GM12878 (cell line): ENCODE data around the gene ANTKMT. TPM values are rescaled to one million over a fixed set of nuclear protein-coding genes. Genes with fewer than 3 reads are reported as not detected.
A peak's percentile ranks its signal among the peaks of the same experiment; 100 is the strongest.

Experiments used
- BHLHE40 ChIP-seq, 2 experiments: fragments of 450-650 bp in 1 of 2; IDR thresholded peaks; 2 replicates each; pipeline ENCODE4 v1.6.1; 2011 to 2017; ENCODE audit warnings: low read depth in 2 of 2, borderline replicate concordance in 1 of 2, improper control_type of control experiment in 1 of 2, low read length in 1 of 2, mild to moderate bottlenecking in 1 of 2
- CREM ChIP-seq: IDR thresholded peaks from 2 replicates; pipeline ENCODE4 v1.6.1; 2014; ENCODE audit warnings: antibody characterized with exemption, low read depth
- ESRRA ChIP-seq: IDR thresholded peaks from 2 replicates; pipeline ENCODE4 v1.6.1; 2012; ENCODE audit warnings: mild to moderate bottlenecking, low read length, improper control_type of control experiment
- FOS ChIP-seq: IDR thresholded peaks from 3 replicates; pipeline ENCODE4 v1.6.1; 2011; ENCODE audit warnings: borderline replicate concordance; ENCODE audit not compliant: insufficient read length; ENCODE audit errors: extremely low read depth
- FOXK2 ChIP-seq: fragments of 450-650 bp; IDR thresholded peaks from 2 replicates; pipeline ENCODE4 v1.6.1; 2017; ENCODE audit warnings: mild to moderate bottlenecking, moderate library complexity
- HDAC2 ChIP-seq: fragments of 200-600 bp; sonication (generic); IDR thresholded peaks from 2 replicates; pipeline ENCODE4 v1.6.1; 2017
- IKZF2 ChIP-seq, 2 experiments: fragments of 450-650 bp; IDR thresholded peaks; 2 replicates each; pipeline ENCODE4 v1.6.1; 2017; ENCODE audit warnings: mild to moderate bottlenecking in 2 of 2, moderate library complexity in 2 of 2
- LARP7 ChIP-seq: fragments of 450-650 bp; IDR thresholded peaks from 2 replicates; pipeline ENCODE4 v1.6.1; 2017; ENCODE audit warnings: mild to moderate bottlenecking
- MYB ChIP-seq: fragments of 150-350 bp; IDR thresholded peaks from 2 replicates; pipeline ENCODE4 v1.6.1; 2014; ENCODE audit warnings: mild to moderate bottlenecking, low read depth, low read length, borderline replicate concordance
- MYC ChIP-seq: IDR thresholded peaks from 2 replicates; pipeline ENCODE4 v1.6.1; 2011; ENCODE audit warnings: mild to moderate bottlenecking, low read length, moderate library complexity, inconsistent platforms; ENCODE audit not compliant: insufficient read depth, insufficient replicate concordance, insufficient read length, severe bottlenecking
- NFYA ChIP-seq: IDR thresholded peaks from 2 replicates; pipeline ENCODE4 v1.6.1; 2011; ENCODE audit warnings: low read depth, mild to moderate bottlenecking, low read length, improper control_type of control experiment, borderline replicate concordance
- NR2F1 ChIP-seq: fragments of 450-650 bp; conservative IDR thresholded peaks from 2 replicates; pipeline ENCODE4 v1.6.1; 2017; ENCODE audit warnings: mild to moderate bottlenecking
- PML ChIP-seq: IDR thresholded peaks from 2 replicates; pipeline ENCODE4 v1.6.1; 2012; ENCODE audit warnings: low read length, inconsistent platforms
- POLR2A ChIP-seq: IDR thresholded peaks from 2 replicates; pipeline ENCODE4 v1.6.1; 2011; ENCODE audit warnings: low read depth, mild to moderate bottlenecking, low read length
- RAD51 ChIP-seq: fragments of 450-650 bp; IDR thresholded peaks from 2 replicates; pipeline ENCODE4 v1.6.1; 2016; ENCODE audit warnings: moderate library complexity, mild to moderate bottlenecking, inconsistent platforms
- SUZ12 ChIP-seq: fragments of 200-600 bp; sonication (generic); IDR thresholded peaks from one replicate; pipeline ENCODE4 v1.6.1; 2018; ENCODE audit warnings: antibody characterized with exemption, mild to moderate bottlenecking; ENCODE audit not compliant: unreplicated experiment
- ZBED1 ChIP-seq: IDR thresholded peaks from 2 replicates; pipeline ENCODE4 v1.6.1; 2016; ENCODE audit warnings: borderline replicate concordance
- ZZZ3 ChIP-seq: IDR thresholded peaks from 2 replicates; pipeline ENCODE4 v1.6.1; 2011; ENCODE audit warnings: low read depth; ENCODE audit not compliant: control insufficient read depth, insufficient read length
- polyA plus RNA-seq, 11 experiments: library from polyadenylated mRNA; depleted of rRNA in 4 of 11; unstranded in 6 of 11; stranded (reverse) in 5 of 11; fragments of >200 nt; fragmentation: Nextera tagmentation in 4 of 11; fragmentation: Illumina TruSeq in 1 of 11; extraction: Ambion mirVana in 4 of 11; extraction: Trizol in 1 of 11; gene quantifications; 1 replicate in 1 of 11; 2 replicates in 10 of 11; pipeline versions ENCODE4 v1.2.1 to v1.2.3, GENCODE V29; 2011 to 2016; ENCODE audit warnings: inconsistent platforms in 2 of 11, missing spikeins in 2 of 11, low read depth in 1 of 11
- total RNA-seq, 4 experiments: library from RNA; depleted of rRNA in 3 of 4; stranded (reverse); fragments of >200 nt in 3 of 4; fragmentation: Illumina TruSeq in 1 of 4; extraction: Trizol in 1 of 4; gene quantifications; 2 replicates each; pipeline versions ENCODE4 v1.2.1 to v1.2.3, GENCODE V29; 2013 to 2021
- TF ChIP-seq, protein P1 (sequence below): IDR thresholded peaks from 2 replicates; pipeline ENCODE4 v1.6.1; 2012; ENCODE audit warnings: improper control_type of control experiment, low read depth, low read length; ENCODE audit not compliant: insufficient replicate concordance
- TF ChIP-seq, protein P2 (sequence below): fragments of 450-650 bp; IDR thresholded peaks from 2 replicates; pipeline ENCODE4 v1.6.1; 2014; ENCODE audit warnings: mild to moderate bottlenecking
- TF ChIP-seq, protein P3 (sequence below): IDR thresholded peaks from 2 replicates; pipeline ENCODE4 v1.6.1; 2012; ENCODE audit warnings: low read length, inconsistent platforms
- TF ChIP-seq, protein P4 (sequence below): fragments of 450-650 bp; IDR thresholded peaks from 2 replicates; pipeline ENCODE4 v1.6.1; 2017; ENCODE audit warnings: mild to moderate bottlenecking

The ANTKMT gene
- total and polyA plus RNA-seq, 10 of the 15 experiments (the other 5 are each of a cell fraction or from before 2014, with no cell fraction given): 0.58 to 60.5 (median 25.8) TPM

DNA sequence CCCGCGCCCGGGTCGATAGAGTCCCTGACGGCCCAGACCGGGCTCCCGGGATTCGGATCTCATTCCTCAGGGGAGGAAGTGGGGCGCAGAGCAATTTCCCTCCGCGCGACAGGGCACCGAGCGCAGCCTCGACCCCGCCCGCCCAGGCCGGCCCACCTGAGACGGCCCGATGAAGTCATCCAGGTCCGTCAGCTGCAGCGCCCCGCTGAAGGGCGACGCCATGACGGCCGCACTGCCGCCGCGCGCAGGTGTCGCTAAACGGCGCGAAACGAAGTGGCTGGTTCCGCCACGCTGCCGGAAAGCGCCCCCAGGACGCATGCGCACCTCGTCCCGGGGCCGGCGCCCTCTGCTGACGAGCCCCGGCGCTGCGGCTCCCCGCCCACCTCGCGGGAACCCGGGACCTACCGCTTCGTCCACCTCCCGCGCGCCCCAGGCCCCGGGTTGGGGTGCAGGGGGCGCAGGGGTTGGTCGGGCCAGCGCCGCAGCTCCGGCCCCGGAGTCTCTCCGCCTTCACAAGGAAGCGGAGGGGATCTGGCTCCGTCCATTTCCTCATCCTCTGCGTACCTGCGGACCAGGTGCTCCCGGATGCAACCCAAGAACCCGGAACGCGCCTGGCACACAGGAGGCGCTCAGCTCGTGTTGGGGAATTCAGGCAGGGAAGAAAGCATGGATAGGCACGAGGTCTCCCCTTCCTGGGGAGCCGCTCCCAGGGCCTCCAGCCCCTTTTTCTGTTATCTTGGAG, 20.0 kb downstream of the ANTKMT start, which contains the start of gene CIAO3 (continued):
- TF ChIP-seq, protein P1, sequence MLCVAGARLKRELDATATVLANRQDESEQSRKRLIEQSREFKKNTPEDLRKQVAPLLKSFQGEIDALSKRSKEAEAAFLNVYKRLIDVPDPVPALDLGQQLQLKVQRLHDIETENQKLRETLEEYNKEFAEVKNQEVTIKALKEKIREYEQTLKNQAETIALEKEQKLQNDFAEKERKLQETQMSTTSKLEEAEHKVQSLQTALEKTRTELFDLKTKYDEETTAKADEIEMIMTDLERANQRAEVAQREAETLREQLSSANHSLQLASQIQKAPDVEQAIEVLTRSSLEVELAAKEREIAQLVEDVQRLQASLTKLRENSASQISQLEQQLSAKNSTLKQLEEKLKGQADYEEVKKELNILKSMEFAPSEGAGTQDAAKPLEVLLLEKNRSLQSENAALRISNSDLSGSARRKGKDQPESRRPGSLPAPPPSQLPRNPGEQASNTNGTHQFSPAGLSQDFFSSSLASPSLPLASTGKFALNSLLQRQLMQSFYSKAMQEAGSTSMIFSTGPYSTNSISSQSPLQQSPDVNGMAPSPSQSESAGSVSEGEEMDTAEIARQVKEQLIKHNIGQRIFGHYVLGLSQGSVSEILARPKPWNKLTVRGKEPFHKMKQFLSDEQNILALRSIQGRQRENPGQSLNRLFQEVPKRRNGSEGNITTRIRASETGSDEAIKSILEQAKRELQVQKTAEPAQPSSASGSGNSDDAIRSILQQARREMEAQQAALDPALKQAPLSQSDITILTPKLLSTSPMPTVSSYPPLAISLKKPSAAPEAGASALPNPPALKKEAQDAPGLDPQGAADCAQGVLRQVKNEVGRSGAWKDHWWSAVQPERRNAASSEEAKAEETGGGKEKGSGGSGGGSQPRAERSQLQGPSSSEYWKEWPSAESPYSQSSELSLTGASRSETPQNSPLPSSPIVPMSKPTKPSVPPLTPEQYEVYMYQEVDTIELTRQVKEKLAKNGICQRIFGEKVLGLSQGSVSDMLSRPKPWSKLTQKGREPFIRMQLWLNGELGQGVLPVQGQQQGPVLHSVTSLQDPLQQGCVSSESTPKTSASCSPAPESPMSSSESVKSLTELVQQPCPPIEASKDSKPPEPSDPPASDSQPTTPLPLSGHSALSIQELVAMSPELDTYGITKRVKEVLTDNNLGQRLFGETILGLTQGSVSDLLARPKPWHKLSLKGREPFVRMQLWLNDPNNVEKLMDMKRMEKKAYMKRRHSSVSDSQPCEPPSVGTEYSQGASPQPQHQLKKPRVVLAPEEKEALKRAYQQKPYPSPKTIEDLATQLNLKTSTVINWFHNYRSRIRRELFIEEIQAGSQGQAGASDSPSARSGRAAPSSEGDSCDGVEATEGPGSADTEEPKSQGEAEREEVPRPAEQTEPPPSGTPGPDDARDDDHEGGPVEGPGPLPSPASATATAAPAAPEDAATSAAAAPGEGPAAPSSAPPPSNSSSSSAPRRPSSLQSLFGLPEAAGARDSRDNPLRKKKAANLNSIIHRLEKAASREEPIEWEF: peak; percentile 70
- TF ChIP-seq, protein P2, sequence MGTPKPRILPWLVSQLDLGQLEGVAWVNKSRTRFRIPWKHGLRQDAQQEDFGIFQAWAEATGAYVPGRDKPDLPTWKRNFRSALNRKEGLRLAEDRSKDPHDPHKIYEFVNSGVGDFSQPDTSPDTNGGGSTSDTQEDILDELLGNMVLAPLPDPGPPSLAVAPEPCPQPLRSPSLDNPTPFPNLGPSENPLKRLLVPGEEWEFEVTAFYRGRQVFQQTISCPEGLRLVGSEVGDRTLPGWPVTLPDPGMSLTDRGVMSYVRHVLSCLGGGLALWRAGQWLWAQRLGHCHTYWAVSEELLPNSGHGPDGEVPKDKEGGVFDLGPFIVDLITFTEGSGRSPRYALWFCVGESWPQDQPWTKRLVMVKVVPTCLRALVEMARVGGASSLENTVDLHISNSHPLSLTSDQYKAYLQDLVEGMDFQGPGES: no peak; the same call in 1 of the 2 replicates
- TF ChIP-seq RAD51: no peak
- TF ChIP-seq, protein P3, sequence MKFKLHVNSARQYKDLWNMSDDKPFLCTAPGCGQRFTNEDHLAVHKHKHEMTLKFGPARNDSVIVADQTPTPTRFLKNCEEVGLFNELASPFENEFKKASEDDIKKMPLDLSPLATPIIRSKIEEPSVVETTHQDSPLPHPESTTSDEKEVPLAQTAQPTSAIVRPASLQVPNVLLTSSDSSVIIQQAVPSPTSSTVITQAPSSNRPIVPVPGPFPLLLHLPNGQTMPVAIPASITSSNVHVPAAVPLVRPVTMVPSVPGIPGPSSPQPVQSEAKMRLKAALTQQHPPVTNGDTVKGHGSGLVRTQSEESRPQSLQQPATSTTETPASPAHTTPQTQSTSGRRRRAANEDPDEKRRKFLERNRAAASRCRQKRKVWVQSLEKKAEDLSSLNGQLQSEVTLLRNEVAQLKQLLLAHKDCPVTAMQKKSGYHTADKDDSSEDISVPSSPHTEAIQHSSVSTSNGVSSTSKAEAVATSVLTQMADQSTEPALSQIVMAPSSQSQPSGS: no peak; the same call in 1 of the 2 replicates
- no peak for TF ChIP-seq SUZ12
- 0 out of 2 replicates have a peak, but pooled peaks have one; percentile 72 for TF ChIP-seq ESRRA
- no peak for TF ChIP-seq FOXK2
- TF ChIP-seq PML: no peak
- peak; percentile 84 for TF ChIP-seq POLR2A
- no peak; the same call in 1 of the 2 replicates for TF ChIP-seq NR2F1
- TF ChIP-seq MYC: peak; percentile 49
- TF ChIP-seq IKZF2 (IDR thresholded peaks at IDR 0.05): no peak; a peak in 1 of 4 replicates
- TF ChIP-seq CREM: peak; percentile 97
- TF ChIP-seq ZBED1: no peak
- no peak for TF ChIP-seq ZZZ3
- no peak for TF ChIP-seq NFYA
- TF ChIP-seq LARP7: peak; percentile 85
- no peak for TF ChIP-seq FOS
- TF ChIP-seq HDAC2: no peak
- peak; percentile 65 to 72; a peak in 3 of 4 replicates for TF ChIP-seq BHLHE40 (IDR thresholded peaks at IDR 0.05; ENCODE audit: borderline replicate concordance in 1 of 2, low read depth in 2 of 2, low read length in 1 of 2)
- no peak for TF ChIP-seq MYB
- TF ChIP-seq, protein P4, sequence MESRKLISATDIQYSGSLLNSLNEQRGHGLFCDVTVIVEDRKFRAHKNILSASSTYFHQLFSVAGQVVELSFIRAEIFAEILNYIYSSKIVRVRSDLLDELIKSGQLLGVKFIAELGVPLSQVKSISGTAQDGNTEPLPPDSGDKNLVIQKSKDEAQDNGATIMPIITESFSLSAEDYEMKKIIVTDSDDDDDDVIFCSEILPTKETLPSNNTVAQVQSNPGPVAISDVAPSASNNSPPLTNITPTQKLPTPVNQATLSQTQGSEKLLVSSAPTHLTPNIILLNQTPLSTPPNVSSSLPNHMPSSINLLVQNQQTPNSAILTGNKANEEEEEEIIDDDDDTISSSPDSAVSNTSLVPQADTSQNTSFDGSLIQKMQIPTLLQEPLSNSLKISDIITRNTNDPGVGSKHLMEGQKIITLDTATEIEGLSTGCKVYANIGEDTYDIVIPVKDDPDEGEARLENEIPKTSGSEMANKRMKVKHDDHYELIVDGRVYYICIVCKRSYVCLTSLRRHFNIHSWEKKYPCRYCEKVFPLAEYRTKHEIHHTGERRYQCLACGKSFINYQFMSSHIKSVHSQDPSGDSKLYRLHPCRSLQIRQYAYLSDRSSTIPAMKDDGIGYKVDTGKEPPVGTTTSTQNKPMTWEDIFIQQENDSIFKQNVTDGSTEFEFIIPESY: no peak
